A673 (cell line): ENCODE measurements around the gene EXOC6B.

Source experiments
- CTCF ChIP-seq: fragments of 300-800, 200-600 bp; sonication (generic); conservative IDR thresholded peaks from 2 replicates; pipeline ENCODE4 v1.5.1; 2017; ENCODE audit warnings: low read depth, mild to moderate bottlenecking, antibody characterized with exemption, low read length, moderate library complexity, mixed read lengths
- EZH2 ChIP-seq: fragments of 200-600 bp; sonication (generic); IDR thresholded peaks from 2 replicates; pipeline ENCODE4 v1.6.1; 2017; ENCODE audit warnings: borderline replicate concordance, low read depth, mild to moderate bottlenecking, mixed read lengths, antibody characterized with exemption, low read length; ENCODE audit not compliant: poor library complexity, severe bottlenecking

DNA sequence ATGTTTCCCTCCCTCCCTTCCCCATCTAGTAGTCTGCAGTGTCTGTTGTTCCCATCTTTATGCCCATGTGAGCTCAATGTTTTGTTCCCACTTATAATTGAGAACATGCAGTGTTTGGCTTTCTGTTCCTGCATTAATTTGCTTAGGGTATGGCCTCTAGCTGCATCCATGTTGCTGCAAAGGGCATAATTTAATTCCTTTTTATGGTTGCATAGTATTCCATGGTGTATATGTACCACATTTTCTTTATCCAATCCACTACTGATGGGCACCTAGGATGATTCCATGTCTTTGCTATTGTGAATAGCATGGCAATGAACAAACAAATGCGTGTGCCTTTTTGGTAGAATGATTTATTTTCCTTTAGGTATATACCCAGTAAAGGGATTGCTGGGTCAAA lies 617.6 kb downstream of the EXOC6B start:
- TF ChIP-seq CTCF (no peak), EZH2 (no peak)
